Thymus (tissue), 11 donors: ENCODE measurements around the gene MAPKAP1. TPM values are rescaled to one million over a fixed set of nuclear protein-coding genes. Genes with fewer than 3 reads are reported as not detected.

ENCODE experiments used
- DNase-seq, 9 donors: peaks; one replicate each; pipeline ENCODE4 v3.0.0-alpha.2; 2013; ENCODE audit warnings: low spot score in 9 of 9, low read depth in 6 of 9, missing footprints in 1 of 9
- H3K27ac ChIP-seq, 2 donors: one replicate each; pipeline ENCODE4 v1.5.1; 2013; ENCODE audit warnings: control low read depth in 1 of 2, low read depth in 1 of 2, low read length in 1 of 2, mild to moderate bottlenecking in 1 of 2, moderate library complexity in 1 of 2
- H3K27me3 ChIP-seq, 2 donors: one replicate each; pipeline ENCODE4 v1.5.1; 2013; ENCODE audit warnings: low read length in 1 of 2; ENCODE audit not compliant: control insufficient read depth in 2 of 2, insufficient read depth in 1 of 2
- H3K36me3 ChIP-seq, 2 donors: one replicate each; pipeline ENCODE4 v1.5.1; 2013; ENCODE audit warnings: low read length in 1 of 2, mild to moderate bottlenecking in 1 of 2, moderate library complexity in 1 of 2; ENCODE audit not compliant: control insufficient read depth in 2 of 2, insufficient read depth in 2 of 2
- H3K4me1 ChIP-seq, 2 donors: one replicate each; pipeline ENCODE4 v1.5.1; 2013; ENCODE audit warnings: low read length in 2 of 2; ENCODE audit not compliant: control insufficient read depth in 2 of 2, insufficient read depth in 2 of 2
- H3K4me3 ChIP-seq, 2 donors: one replicate each; pipeline ENCODE4 v1.5.1; 2013; ENCODE audit warnings: low read length in 2 of 2, control low read depth in 1 of 2, mild to moderate bottlenecking in 1 of 2
- H3K9me3 ChIP-seq, 2 donors: one replicate each; pipeline ENCODE4 v1.5.1; 2013; ENCODE audit warnings: low read length in 1 of 2, mild to moderate bottlenecking in 1 of 2; ENCODE audit not compliant: control insufficient read depth in 2 of 2, insufficient read depth in 1 of 2
- WGBS: extraction: QIAGEN DNeasy Blood & Tissue Kit; methylation state at CpG from one replicate; pipeline ENCODE4 v1.1.7; 2013; 5-methylcytosine and 5-hydroxymethylcytosine counted together
- polyA plus RNA-seq: library from polyadenylated mRNA; stranded (reverse); fragments of 200-250 nt; gene quantifications from one replicate; pipeline ENCODE4 v1.2.3, GENCODE V29; 2013
- total RNA-seq: library from RNA; stranded (reverse); fragments of 120-200 nt; gene quantifications from one replicate; pipeline ENCODE4 v1.2.4, GENCODE V29; 2013
- donor health status: healthy.

MAPKAP1 gene
- total and polyA plus RNA-seq, 2 donors, result 40.3 to 40.7 TPM

DNA sequence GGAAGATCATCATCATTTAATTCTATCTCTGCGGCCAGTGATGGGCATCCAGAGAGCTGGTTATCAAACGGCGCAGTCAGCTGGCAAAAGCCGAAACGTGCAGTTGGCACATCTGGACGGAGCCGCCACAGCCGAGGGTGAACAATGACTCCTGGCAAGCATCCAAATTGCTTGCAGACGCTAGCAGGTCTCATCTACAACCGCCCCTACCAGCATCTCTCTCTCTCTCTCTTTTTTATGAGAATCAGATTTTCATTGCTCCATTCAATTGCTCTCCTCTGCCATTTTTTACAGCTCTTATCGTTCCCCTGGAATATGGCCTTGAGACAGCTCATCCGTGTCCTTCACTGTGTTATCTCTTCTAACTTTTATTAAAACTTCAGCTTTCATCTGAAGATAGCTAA, 165.2 kb downstream of the MAPKAP1 start:
- Histone ChIP-seq H3K27ac (no peak overlapping the region), H3K27me3 (no peaks in the 10 kb centered on the region), H3K4me1 (peaks cover 0 to 3% of the 10 kb centered on the region in 2 donors), H3K4me3 (no peak overlapping the region), H3K36me3 (peaks cover 0 to 4% of the 10 kb centered on the region in 2 donors), H3K9me3 (no peaks in the 10 kb centered on the region)
- WGBS, result 96% methylated on average over 12 of the region's 12 CpGs
- DNase-seq, result no peak

GRCh38 chr9:125540497-125540896, 166.5 kb downstream of the MAPKAP1 start:
- WGBS, result 97% methylated on average over 3 of the region's 3 CpGs
- peaks cover 0 to 3% of the 10 kb centered on the region in 2 donors for H3K4me1 ChIP-seq
- H3K27ac ChIP-seq, result no peak overlapping the region

GRCh38 chr9:125538092-125538473, 168.9 kb downstream of the MAPKAP1 start:
- Histone ChIP-seq H3K9me3 (no peaks in the 10 kb centered on the region), H3K36me3 (peaks cover 3 to 4% of the 10 kb centered on the region in 2 donors), H3K4me3 (no peak overlapping the region), H3K27ac (no peak overlapping the region), H3K27me3 (no peaks in the 10 kb centered on the region), H3K4me1 (no peaks in the 10 kb centered on the region)
- no peak for DNase-seq
- WGBS, result 92% methylated on average over 2 of the region's 2 CpGs

More at GRCh38 chr9:125540497-125540896, 166.5 kb downstream of the MAPKAP1 start:
- Histone ChIP-seq H3K4me3 (no peak overlapping the region), H3K9me3 (no peaks in the 10 kb centered on the region), H3K36me3 (peaks cover 0 to 4% of the 10 kb centered on the region in 2 donors), H3K27me3 (no peaks in the 10 kb centered on the region)
- DNase-seq, result no peak

GRCh38 chr9:125537442-125538091, 169.4 kb downstream of the MAPKAP1 start:
- DNase-seq, result no peak

GRCh38 chr9:125536776-125537175, 170.2 kb downstream of the MAPKAP1 start:
- Histone ChIP-seq H3K4me1 (no peaks in the 10 kb centered on the region), H3K27ac (no peak overlapping the region), H3K36me3 (peaks cover 3 to 4% of the 10 kb centered on the region in 2 donors), H3K9me3 (no peaks in the 10 kb centered on the region), H3K27me3 (no peaks in the 10 kb centered on the region), H3K4me3 (no peak overlapping the region)
- WGBS, result 96% methylated on average over 1 of the region's 1 CpG
- DNase-seq, result no peak

More at GRCh38 chr9:125537442-125538091, 169.4 kb downstream of the MAPKAP1 start:
- Histone ChIP-seq H3K27ac (no peak overlapping the region), H3K36me3 (peaks cover 3 to 4% of the 10 kb centered on the region in 2 donors), H3K9me3 (no peaks in the 10 kb centered on the region), H3K4me1 (no peaks in the 10 kb centered on the region), H3K27me3 (no peaks in the 10 kb centered on the region), H3K4me3 (no peak overlapping the region)
- WGBS, result 96% methylated on average over 2 of the region's 2 CpGs

DNA sequence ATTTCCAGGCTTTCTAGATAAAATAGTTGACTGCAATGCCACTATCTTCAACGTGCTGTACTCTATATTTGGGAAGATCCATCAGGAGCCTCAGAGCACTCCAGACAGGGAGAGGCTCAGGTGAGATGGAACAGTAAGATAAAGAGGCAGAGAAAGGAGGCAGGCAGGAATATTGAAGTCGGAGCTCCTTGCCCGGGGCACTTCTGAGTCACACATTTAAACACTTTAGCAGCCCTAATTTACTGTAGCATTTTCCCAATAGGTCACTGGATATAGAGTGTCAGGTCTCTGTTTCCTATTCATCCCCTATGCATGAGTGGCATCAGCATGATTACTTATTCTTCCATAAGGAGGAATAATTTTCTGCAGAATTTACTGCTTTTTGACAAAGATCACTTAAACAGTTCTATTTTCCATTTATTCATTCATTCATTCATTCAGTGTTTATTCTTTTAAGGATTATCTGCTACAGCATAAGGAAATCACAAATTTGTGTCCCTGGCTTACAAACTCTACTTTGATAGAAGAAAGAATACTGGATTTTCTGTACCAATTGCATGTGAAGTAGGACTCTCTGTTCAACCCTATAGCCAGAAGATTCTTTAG, 170.7 kb downstream of the MAPKAP1 start:
- H3K4me1 ChIP-seq, result no peaks in the 10 kb centered on the region
- H3K27me3 ChIP-seq, result no peaks in the 10 kb centered on the region
- WGBS, result 98% methylated on average over 3 of the region's 3 CpGs
- no peaks in the 10 kb centered on the region for H3K9me3 ChIP-seq
- no peak overlapping the region for H3K4me3 ChIP-seq
- DNase-seq, result no peak
- H3K27ac ChIP-seq, result no peak overlapping the region
- peaks cover 0 to 3% of the 10 kb centered on the region in 2 donors for H3K36me3 ChIP-seq

GRCh38 chr9:125534971-125535701, 171.9 kb downstream of the MAPKAP1 start:
- H3K27ac ChIP-seq, result no peak overlapping the region
- no peak overlapping the region for H3K4me3 ChIP-seq
- peaks cover 0 to 3% of the 10 kb centered on the region in 2 donors for H3K36me3 ChIP-seq
- 82% methylated on average over 4 of the region's 4 CpGs for WGBS
- no peak for DNase-seq
- H3K4me1 ChIP-seq, result no peaks in the 10 kb centered on the region
- H3K27me3 ChIP-seq, result no peaks in the 10 kb centered on the region
- H3K9me3 ChIP-seq, result no peaks in the 10 kb centered on the region

DNA sequence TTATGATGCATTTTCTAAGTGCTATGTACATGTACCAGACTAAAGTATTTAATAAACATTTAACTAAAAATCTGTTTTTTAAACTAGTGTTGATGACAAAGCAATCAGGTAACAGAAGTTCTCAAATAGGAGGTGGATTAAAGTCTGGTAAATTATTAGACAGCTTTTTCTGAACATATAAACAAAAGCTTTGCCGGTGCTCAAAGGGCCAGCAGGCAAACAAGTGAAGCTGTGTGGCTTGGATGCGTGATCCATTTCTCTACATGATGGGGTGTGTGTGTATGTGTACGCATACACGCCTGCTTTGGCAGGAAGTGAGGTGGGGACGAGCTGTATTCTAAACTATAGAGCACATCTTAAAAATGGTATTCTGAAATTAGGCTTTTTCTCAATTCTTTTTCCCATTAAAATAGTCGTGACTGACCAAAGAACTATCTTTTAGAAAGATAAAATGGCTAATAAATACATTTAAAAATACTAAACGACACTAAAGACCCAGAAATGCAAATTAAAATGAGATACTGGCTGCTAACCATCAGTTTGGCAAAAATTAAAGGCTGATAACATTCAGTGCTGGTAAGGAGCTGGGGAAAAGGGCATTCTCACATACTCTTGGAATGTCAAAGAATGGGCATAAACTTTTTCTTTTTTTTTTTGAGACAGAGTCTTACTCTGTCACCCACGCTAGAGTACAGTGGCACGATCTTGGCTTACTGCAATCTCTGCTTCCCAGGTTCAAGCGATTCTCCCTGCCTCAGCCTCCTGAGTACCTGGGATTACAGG, 174.0 kb downstream of the MAPKAP1 start:
- H3K36me3 ChIP-seq, result peaks cover 0 to 7% of the 10 kb centered on the region in 2 donors
- DNase-seq, result no peak
- H3K9me3 ChIP-seq, result no peaks in the 10 kb centered on the region
- H3K27me3 ChIP-seq, result no peaks in the 10 kb centered on the region
- 98% methylated on average over 10 of the region's 10 CpGs for WGBS
- no peak overlapping the region for H3K4me3 ChIP-seq
- no peak overlapping the region for H3K27ac ChIP-seq
- no peaks in the 10 kb centered on the region for H3K4me1 ChIP-seq
